ENCODE data around the gene XPO5. TPM values are rescaled to one million over a fixed set of nuclear protein-coding genes. Genes with fewer than 3 reads are reported as not detected.
A peak's percentile ranks its signal among the peaks of the same experiment; 100 is the strongest.

XPO5 gene
- total and polyA plus RNA-seq, 11 donors, result 6.0 to 22.4 (median 16.4) TPM

GRCh38 chr6:43494321-43494720 lies 81.5 kb downstream of the XPO5 start:
- intact Hi-C loops (cut with DNase I), result loop anchor here in 2 of 10 donors (2.0 to 10.0 kb wide), 2 partner anchors 40 to 110 kb away; partner anchors contain the start of gene DLK2 (in 1 of the 2)

GRCh38 chr6:43493833-43494232 lies 82.0 kb downstream of the XPO5 start:
- intact Hi-C loops (cut with DNase I), result loop anchor here in 2 of 10 donors (2.0 to 10.0 kb wide), 2 partner anchors 39 to 109 kb away; partner anchors contain the start of gene DLK2 (in 1 of the 2)
- WGBS, 4 donors, result 68 to 76% (median 70%) methylated on average over 7 of the region's 7 CpGs
- no peak overlapping the region for H3K4me3 ChIP-seq
- no peaks in the 10 kb centered on the region for H3K27me3 ChIP-seq
- TF ChIP-seq POLR2A (IDR thresholded peaks at IDR 0.05), result no peak
- no peak for TF ChIP-seq CTCF (IDR thresholded peaks at IDR 0.05)
- peak overlapping the region in 5 of 12 donors; percentile 14 to 86 (median 71) for H3K27ac ChIP-seq
- H3K36me3 ChIP-seq, result peaks cover 0 to 15% (median 10%) of the 10 kb centered on the region in 9 donors
- H3K4me1 ChIP-seq, result peaks cover 0 to 58% (median 35%) of the 10 kb centered on the region in 12 donors
- DNase-seq (no peak), ATAC-seq (no peak)
- no peaks in the 10 kb centered on the region for H3K9me3 ChIP-seq

More at GRCh38 chr6:43494321-43494720, 81.5 kb downstream of the XPO5 start:
- Histone ChIP-seq H3K4me1 (peaks cover 0 to 62% (median 37%) of the 10 kb centered on the region in 12 donors), H3K4me3 (no peak overlapping the region), H3K9me3 (no peaks in the 10 kb centered on the region), H3K27me3 (no peaks in the 10 kb centered on the region), H3K27ac (peak overlapping the region in 3 of 12 donors; percentile 14 to 86 (median 75)), H3K36me3 (peaks cover 0 to 20% (median 15%) of the 10 kb centered on the region in 9 donors)
- DNase-seq, result no peak
- ATAC-seq, result no peak
- TF ChIP-seq POLR2A (IDR thresholded peaks at IDR 0.05) (no peak), CTCF (IDR thresholded peaks at IDR 0.05) (no peak)
- WGBS, 4 donors, result 92 to 97% (median 93%) methylated on average over 6 of the region's 6 CpGs

GRCh38 chr6:43493230-43493629 lies 82.6 kb downstream of the XPO5 start:
- ATAC-seq (no peak), DNase-seq (no peak)
- H3K36me3 ChIP-seq, result peaks cover 0 to 9% (median 4%) of the 10 kb centered on the region in 9 donors
- H3K9me3 ChIP-seq, result no peaks in the 10 kb centered on the region
- WGBS, 4 donors, result 86 to 94% (median 91%) methylated on average over 2 of the region's 2 CpGs
- H3K4me1 ChIP-seq, result peaks cover 0 to 55% (median 32%) of the 10 kb centered on the region in 12 donors
- intact Hi-C loops (cut with DNase I), result loop anchor here in 1 of 10 donors (10.0 kb wide), 1 partner anchor 108 kb away; no protein-coding TSS in a partner anchor
- H3K27me3 ChIP-seq, result no peaks in the 10 kb centered on the region
- H3K27ac ChIP-seq, result peak overlapping the region in 6 of 12 donors; percentile 14 to 86 (median 70)
- no peak for TF ChIP-seq CTCF (IDR thresholded peaks at IDR 0.05)
- TF ChIP-seq POLR2A (IDR thresholded peaks at IDR 0.05), result no peak
- H3K4me3 ChIP-seq, result no peak overlapping the region

- no peak for DNase-seq
- no peaks in the 10 kb centered on the region for H3K9me3 ChIP-seq
- peaks cover 0 to 3% (median 0%) of the 10 kb centered on the region in 9 donors for H3K36me3 ChIP-seq
- peaks cover 0 to 55% (median 28%) of the 10 kb centered on the region in 12 donors for H3K4me1 ChIP-seq
- WGBS, 4 donors, result 13 to 58% (median 45%) methylated on average over 2 to 3 of the region's 3 CpGs
- intact Hi-C loops (cut with DNase I), result loop anchor here in 1 of 10 donors (10.0 kb wide), 1 partner anchor 108 kb away; no protein-coding TSS in a partner anchor
- H3K27ac ChIP-seq, result peak overlapping the region in 10 of 12 donors; percentile 42 to 86 (median 62)
- peak overlapping the region in 2 of 12 donors; percentile 4 for H3K4me3 ChIP-seq
- ATAC-seq, result peak in 3 of 4 donors; percentile 9 to 21 (median 14)
- no peaks in the 10 kb centered on the region for H3K27me3 ChIP-seq
- TF ChIP-seq POLR2A (IDR thresholded peaks at IDR 0.05) (no peak), CTCF (IDR thresholded peaks at IDR 0.05) (no peak)
Observed at GRCh38 chr6:43492673-43493072, 83.2 kb downstream of the XPO5 start.
